Activated CD4-positive, alpha-beta T cell treated with anti-CD3 and anti-CD28 coated beads, Interleukin-2, amount 50 U/mL, for 4 hours (primary cell): ENCODE results near the gene ITGB1BP1.

Experiments used
- DNase-seq, 2 experiments: peaks; one replicate each; pipeline ENCODE4 v3.0.0-alpha.2; 2020

ITGB1BP1 gene

DNA sequence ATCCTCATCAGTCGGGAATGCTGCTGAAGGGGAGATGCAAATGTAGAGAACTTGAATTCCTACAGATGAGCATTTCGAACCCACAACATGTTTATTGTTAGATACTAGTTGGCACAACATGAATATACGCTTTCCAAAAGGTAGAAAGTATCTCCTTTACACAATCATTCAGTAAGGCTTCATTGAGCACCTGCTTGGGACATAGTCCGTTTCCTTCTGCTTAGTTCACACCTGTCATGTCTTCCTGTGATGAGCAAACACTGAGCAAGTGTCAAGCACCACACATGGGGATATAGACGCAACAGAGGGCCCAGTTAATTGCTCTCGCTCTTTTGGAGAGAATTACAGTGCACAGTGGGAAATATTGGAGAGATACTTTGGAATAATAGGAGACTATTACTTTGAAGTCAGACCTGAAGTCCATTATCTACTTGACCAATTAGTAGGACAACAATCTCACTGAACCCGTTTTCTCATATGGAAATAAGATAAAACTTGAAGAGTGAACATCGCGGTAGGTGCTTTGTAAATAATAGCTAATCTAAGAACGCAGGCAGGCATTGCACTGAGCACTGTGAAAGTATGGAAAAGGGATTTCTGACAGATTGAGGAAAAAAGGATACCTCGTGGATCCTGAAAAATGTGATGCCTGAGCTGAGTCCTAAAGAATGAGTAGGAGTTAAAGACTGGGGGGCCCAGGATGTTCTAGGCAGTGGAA is 1.3 kb upstream of the ITGB1BP1 start:
- no peak for DNase-seq

DNA sequence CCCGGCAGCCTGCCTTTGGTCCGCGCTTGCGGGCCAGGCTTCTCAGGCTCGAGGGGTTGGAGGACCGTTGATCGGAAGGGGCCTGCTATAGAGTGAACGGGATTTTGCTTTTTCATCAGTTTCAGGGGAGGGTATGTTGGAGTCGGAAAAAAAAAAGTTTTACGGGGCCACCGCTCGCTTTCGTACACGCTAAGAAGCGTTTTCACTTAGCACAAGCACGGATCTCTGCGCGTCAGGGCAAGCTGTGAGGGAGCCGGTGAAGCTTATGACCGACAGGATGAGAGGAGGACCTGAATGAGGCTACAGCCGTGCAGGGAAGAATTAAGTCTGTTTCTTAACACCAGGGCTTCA is 569 bp upstream of the ITGB1BP1 start:
- peak in 1 of 2 experiments; percentile 11 for DNase-seq

DNA sequence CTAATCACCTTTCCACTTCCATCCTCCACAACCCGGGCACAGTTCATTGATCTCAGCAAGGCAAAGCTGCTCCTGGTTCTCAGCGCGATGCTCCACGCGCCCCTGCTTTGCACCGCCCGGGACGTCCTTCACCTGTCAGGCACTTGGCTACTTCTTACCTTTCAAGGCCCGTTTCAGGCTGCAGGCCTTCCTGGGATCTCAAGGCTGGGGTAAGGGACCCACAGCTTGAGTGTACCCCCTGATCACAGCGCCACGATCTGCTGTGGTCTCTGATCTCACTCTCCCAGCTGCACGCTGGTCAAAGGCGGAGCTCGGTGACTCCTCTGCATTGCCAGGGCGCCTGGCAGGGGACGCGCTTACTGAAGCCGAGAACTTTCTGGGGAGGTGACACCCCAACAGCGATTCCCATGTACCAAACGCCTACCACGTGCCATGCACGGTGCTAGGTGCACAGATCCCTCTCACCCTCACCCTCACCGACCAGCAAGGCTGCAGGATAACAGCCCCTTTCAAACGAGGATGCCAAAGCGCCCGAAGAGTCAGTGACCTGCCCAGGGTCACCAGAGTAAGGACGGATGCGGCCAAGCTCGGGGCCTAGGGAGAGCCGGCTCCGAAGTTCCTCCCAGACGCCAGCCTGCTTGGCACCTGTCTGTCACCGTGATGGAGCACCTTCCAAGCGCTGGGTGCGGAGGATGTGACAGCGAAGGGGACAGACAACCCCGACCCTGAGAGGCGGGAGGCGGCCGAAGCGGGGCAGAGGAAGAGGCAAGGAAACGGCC is 818 bp downstream of the ITGB1BP1 start:
- peak; percentile 40 to 46 for DNase-seq

DNA sequence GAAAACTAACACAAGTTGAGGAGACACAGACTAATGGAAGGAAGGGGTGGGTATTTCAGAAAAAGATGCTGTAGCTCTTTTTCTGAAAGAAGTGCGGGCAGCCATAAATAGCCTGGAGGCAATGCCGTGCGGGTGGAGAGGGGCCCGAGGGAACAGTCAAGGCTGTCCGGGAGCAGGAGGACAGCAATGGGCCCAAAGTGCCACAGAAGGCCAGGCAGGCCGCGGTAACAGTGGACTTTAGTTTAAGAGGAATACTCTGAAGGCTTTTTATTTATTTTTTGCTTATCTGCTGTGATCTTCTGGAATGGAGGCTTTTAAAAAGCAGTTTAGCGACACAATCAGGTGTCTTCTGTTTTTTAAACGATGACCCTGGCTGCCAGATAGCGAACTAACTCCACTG is 2.8 kb downstream of the ITGB1BP1 start:
- DNase-seq: no peak

DNA sequence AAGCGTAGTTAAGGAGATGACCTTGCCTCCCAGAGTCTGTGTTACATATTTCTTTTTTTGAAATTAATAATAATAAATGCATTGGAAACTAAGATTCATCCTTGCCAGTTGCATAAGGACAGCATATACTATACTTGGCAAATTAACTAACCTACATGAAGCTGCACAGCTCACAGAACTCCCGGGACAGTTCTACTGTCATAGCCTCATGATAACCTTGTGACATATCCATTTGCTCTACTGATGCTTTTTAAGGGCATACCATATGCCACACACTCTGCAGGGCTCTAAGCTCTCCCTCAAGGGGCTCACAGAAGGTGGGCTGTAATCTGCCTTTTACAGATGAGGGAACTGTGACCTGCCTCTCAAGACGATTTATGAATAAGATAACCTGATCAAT is 3.8 kb downstream of the ITGB1BP1 start:
- DNase-seq: no peak

DNA sequence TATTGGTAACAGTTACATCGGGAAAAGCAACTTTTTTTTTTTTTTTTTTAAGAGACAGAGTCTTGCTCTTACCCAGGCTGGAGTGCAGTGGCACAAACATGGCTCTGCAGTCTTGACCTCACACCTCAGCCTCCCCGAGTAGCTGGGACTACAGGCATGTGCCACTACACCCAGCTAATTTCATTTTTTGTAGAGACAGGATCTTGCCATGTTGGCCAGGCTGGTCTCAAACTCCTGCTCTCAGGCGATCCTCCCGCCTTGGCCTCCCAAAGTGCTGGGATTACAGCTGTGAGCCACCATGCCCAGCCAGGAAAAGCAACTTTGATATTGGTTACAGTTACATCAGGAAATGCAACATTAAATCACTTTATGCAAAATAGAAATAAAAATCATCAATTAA is 4.6 kb downstream of the ITGB1BP1 start:
- no peak for DNase-seq

DNA sequence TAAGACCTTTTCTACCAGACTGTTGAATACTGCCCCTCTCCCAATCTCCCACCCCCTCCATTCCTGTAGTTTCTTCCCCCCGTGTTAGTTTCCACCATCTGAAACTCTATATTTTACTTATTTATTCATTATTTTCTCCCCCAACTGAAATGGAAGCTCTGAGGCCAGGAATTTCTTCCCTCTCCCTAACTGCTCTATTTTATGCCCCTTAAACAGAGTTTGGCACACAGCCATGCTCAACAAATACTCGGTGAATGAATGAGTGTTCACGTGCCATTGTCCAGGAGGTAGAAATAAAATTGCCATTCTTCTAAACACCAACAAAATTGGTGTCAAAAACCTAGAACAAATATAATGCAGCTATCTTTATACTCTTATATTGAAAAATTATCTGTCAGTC is 5.6 kb downstream of the ITGB1BP1 start:
- no peak for DNase-seq

DNA sequence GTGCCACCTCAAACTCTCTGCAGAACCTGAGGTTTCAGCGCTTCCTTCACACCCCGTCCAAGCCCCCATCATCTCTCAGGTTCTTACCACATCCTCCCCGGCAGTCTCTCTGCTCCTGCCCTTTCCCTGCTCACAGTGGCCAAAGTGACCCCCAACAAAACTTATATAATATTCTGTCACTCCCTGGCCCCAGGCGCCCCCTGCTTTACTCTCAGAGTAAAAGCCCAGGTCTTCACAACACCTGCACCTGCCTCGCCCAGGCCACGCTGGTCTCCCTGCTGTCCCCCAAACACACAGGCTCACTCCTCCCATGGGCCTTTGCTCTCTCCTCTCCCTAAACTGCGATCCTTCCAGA is 6.4 kb downstream of the ITGB1BP1 start:
- no peak for DNase-seq

DNA sequence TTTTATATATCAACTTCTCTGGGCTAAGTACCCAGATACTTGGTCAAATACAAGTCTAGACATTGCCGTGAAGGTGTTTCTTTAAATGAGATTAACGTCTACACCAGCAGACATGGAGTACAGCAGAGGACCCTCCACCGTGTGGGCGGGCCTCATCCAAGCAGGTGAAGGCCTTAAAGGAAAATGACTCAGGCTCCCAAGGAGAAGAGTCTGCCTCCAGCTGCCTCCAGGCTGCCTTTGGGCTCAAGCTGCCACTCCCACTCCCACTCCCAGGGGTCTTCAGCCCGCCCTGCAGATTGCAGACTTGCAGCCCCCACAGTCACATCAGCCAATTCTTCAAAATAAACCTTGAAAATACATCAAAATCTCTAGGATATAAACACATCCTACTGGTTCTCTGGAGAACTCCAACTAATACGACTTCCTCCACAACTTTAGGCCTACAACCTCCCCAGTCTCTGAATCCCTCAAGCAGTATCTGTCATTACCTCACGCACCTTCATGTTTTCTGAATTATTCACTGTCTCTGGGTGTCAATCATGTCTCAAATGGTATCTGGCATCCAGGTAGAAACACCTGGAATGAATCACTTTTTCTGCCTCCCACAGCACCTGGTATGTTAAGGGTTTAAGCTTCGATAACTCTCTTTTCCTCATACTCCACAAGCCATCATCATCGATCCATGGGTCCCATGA is 6.9 kb downstream of the ITGB1BP1 start:
- DNase-seq: no peak

DNA sequence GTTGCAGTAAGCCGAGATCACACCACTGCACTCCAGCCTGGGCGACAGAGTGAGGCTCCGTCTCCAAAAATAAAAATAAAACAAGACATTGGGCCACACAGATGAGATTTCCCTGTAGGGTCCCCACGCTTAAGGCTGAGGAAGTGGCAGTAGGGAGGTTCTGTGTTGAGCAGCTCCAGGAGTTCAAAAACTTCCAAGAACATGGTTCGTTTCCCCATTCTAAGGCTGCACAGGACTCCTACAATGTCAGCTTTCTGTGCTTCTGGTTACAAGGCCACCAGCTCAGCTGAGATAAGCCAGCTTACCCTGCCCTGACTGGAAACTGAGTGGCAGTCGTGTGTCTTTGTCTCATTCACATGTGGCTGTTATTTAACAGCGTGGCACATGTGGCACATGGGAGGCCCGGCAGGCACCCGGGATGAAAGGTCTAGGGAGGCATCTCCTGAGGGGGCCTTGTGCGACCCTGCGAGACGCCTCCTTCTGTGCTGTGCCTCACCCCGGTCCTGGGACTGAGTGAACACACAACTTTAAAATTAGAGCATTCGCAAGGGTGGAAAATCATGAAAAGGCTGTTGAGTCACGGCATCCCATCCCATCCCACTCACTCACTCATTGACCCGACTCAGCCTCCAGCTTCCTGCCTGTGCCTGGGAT is 7.7 kb downstream of the ITGB1BP1 start:
- no peak for DNase-seq

DNA sequence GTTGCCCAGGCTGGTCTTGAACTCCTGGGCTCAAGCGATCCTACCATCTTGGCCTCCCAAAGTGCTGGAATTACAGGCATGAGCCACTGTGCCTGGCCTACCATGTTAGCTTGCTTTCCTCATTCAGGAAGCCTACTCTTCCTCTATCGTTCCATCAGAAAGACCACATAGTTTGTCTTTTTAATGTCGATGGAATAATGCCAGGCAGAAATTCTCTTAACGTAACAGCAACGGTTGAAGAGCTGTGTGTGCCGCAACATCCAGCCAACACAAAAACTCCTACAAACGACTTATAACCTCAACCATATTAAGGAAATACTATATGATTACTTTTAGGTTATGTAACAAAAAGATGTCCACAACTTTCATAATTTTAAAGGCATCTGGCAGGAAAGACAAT is 10.5 kb downstream of the ITGB1BP1 start:
- no peak for DNase-seq

DNA sequence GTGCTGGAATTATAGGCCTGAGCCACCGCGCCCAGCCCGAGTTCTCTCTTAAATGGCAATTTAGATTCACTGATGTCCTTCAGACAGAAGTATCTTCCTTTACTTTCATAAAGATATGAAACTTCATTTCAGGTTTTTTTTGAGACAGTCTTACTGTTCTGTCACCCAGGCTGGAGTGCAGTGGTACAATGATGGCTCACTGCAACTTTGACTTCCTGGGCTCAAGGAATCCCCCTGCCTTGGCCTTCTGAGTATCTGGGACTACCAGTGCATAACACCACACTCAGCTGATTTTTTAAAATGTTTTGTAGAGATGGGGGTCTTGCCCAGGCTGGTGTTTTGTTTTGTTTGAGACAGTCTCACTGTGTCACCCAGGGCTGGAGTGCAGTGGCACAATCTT is 13.2 kb downstream of the ITGB1BP1 start:
- DNase-seq: no peak

DNA sequence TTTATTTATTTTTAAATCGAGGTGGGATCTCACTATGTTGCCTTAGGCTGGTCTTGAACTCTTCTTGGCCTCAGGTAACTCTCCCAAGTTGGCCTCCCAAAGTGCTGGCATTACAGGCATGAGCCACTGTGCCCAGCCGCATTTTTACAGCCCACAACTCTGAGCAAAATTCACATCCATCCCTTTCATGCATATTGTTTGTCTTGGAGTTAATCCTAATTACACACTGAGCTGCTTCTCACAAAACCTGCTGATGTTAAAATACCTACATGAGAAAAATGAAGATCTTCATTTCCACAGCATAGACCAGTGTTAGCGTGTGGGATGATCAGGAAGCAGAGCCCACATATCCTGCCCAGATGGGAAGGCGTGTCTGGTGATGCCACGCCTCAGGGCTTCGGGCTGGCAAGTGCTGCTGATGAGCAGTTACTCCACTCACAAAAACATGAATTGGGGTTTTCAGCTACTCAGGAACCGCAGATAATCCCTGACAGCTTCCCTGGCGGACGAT is 14.6 kb downstream of the ITGB1BP1 start:
- DNase-seq: no peak

DNA sequence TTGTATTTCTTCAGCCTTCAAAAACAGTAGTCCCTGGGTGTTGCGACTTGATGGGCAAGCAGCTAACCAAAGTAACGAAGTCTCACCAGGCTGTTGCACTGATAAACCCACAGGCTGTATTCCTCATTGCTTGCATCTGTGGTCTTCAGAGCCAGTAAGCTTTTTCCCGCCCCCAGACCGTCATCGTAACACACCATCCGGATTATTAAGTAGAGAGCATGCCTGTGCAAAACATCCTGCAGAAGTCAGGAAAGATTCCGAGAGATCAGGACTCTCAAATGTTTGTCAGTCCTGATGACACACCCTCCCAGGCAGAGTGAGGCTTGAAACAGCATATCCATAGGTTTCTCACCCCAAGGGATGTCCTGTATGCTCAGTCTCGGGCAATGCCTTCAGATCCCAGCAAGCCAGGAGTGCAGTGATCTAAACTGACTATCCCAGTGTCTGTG is 15.9 kb downstream of the ITGB1BP1 start:
- DNase-seq: no peak

DNA sequence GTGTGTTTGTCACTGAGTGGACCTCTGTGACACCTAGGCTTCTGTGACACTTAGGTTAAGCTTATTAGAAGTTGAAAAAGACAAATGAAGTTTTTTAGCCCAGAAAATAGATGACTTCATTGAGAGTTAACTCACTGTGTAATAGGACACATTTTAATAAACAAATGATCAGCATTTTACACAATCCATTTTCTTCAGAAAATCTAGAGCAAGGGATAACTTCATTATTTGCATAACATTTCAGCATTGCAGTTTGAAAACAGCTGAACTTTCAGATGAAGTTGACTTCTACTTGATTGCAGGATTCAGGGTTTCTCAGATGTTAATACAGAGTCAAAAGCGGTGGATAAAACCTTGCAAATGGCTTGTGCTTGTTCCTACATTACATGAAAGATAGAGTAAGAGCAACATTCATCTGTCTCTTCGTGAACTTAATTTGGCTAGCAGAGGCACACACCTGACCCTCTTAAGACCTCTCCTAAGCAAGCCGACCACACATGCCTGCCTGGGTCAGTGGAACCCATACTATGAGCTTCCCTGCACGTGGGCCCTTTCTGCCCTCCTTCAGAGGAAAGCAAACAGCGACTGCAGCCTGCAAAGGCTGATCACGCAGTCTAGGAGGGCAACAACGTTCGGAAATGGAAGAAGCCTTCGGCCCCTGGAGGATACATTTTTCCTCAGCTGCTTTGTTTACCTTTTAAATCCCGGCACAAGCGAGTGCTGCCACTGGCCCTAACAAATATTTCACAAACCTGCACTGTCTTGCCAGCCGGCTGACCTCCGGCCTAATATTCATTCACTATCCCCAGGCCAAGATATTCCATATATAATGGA is 16.6 kb downstream of the ITGB1BP1 start:
- no peak for DNase-seq

DNA sequence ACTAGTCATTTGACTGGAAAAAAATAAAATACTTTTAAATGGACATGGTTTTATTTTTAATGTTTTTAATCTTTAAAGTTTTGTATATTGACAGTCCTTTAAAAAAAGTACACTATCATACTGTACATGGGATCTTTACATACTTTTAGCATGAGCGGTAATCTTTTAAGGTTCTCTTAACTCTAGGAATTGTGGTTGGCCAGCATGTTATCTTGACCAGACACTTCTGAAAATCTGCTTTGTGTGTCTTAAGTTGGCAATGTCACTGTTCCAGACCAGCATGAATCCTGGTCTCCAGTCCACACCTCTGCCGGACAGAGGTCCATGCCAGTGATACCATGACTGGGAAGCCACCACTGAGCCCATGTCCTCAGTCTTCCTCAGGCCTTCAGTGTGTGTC is 17.7 kb downstream of the ITGB1BP1 start:
- no peak for DNase-seq

DNA sequence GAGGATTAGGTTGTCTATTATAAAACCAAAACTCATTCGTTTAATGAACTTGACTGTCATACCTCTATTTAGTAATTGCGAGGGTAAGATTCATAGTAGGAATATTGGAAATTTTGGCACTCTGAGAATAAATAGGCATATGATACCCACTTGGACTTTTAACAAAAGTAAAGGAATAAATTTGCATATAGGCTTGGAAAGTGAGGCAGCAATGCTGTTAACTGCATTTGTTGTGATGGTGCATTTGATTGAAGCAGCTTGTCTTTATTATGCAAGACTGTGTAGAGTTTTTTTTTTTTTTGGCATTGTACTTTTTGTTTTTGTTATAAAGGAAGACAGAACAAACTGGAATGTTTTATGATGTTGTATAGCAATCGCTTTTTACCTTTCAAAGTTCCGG is 18.9 kb downstream of the ITGB1BP1 start:
- DNase-seq: no peak

DNA sequence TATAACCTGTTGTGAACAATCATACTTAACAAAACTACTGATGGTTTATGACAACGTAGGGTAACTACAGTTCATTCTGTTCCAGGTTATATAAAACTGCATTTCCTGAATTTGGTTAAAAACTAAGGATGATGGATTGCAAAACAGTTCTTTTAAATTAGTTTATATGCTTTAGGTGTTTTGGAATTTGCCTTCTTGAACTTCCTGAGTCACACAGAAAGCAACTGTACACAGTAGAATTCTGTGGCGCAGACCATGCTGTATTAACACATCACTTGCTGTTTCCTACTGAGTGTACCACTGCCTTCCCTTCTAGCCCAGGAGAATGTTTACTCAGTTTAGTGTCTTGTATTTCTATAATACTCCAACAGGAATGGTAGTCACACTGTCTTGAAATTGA is 19.4 kb downstream of the ITGB1BP1 start:
- DNase-seq: no peak

DNA sequence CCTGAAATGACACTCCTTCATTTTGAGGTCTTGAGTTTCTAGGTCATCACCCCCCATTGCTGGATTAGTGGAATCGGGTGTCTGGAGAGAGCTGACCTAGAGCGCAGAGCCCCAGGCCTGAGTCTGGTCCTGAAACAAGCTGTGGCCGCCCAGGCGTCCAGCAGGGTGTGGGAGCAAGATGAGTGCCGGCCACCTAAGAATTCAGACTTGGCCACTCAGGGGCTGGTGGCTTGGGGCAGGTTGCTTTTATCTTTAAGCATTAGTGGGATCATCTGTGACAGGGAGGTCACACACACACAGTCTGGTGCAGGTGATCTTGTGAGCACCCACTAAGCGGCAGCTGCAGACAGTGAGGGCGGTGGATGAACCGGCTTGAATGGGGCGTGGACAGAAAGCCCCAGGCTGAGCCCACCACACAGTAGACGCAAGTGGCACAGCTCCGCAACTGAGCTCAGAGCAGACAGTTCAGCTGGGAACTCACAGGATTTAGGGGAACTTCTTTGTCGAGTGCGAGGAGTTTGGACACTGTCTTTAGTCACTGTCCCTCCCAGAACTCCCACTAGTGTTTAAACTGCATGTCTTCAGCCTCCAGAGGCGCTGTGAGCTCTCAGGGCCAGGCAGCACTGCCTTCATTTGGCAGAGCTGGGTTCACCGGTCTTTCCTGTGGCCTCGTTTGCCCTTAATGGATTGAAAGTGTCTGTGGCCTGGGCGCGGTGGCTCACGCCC is 21.5 kb downstream of the ITGB1BP1 start:
- DNase-seq: no peak

DNA sequence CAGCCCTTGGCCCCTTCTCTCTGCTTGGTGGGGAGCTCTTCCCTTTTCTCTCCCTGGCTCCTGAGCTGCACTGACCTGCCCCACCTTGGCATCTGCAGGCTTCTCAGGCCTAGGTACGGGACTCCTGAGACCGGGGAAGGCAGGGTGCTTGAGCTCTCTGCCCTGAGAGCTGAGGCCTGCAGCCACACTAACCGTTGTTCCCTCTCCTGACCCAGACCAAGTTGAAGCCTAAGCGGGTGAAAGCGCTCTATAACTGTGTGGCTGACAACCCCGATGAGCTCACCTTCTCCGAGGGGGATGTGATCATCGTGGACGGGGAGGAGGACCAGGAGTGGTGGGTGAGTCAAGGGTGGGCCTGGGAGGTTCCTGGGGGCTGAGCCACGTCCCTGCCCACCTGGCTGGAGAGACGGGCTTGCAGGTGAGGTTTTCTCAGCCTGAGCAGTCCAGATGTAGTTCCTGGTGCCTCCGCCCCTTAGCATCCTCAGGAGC is 22.2 kb downstream of the ITGB1BP1 start:
- no peak for DNase-seq

DNA sequence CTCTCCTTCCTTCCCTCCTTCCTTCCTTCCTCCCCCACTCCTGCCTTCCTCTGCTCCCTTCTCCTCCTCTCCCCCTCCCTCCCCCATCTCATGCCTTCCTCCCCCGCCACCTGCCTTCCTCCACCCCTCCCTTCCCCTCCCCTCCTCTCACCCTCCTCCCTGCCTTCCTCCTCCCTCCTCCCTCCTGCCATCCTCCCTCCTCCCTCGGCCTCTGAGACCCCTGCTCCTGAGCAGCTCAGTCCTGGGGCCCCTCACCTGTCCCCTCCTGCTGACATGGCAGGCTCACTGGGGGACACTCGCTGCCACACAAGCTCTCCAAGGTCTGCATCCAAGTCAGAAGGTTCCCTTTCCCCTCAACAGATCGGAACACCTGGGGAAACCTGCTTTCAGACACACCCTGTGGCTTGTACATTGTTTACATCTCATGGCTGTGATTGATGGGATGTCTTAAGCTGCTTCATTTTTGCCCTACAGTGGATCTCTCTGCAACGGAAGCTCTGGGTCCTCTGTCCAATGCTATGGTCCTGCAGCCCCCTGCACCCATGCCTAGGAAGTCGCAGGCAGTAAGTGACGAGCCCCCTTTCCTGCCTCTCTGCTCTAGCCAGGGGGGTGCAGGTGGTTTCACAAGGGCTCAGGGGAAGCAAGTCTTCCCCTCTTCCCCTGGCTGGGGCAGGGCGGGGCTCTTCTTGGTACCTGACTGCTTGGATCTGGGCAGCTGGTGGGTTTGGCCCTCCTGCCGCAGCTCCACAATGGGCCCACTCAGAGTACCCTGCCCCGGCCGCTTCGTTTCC is 22.9 kb downstream of the ITGB1BP1 start:
- no peak for DNase-seq
